Stomach (tissue), 9 donors: Measurements from ENCODE around the gene BAHD1. TPM values are rescaled to one million over a fixed set of nuclear protein-coding genes. Genes with fewer than 3 reads are reported as not detected.

Experiments
- DNase-seq, 2 donors: peaks; one replicate each; pipeline versions ENCODE4 v3.0.0 to v3.0.0-alpha.2; 2013 to 2019
- H3K27ac ChIP-seq, 5 donors: fragments of 200-600 bp in 4 of 5; sonication (generic) in 4 of 5; one replicate each; pipeline ENCODE4 v1.5.1; 2013 to 2019; ENCODE audit warnings: mild to moderate bottlenecking in 1 of 5, moderate library complexity in 1 of 5
- H3K27me3 ChIP-seq, 3 donors: fragments of 200-600 bp; sonication (generic); one replicate each; pipeline ENCODE4 v1.5.1; 2017 to 2019; ENCODE audit warnings: mixed run types in 1 of 3
- H3K36me3 ChIP-seq, 4 donors: fragments of 200-600 bp; sonication (generic); 1 replicate in 3 of 4; 2 replicates in 1 of 4; pipeline ENCODE4 v1.5.1; 2016 to 2019
- H3K4me1 ChIP-seq, 4 donors: fragments of 200-600 bp; sonication (generic); one replicate each; pipeline ENCODE4 v1.5.1; 2016 to 2019
- H3K4me3 ChIP-seq, 4 donors: fragments of 200-600 bp; sonication (generic) in 3 of 4; one replicate each; pipeline ENCODE4 v1.5.1; 2016 to 2019; ENCODE audit warnings: mild to moderate bottlenecking in 1 of 4
- H3K9me3 ChIP-seq, 4 donors: fragments of 200-600 bp; sonication (generic); one replicate each; pipeline ENCODE4 v1.5.1; 2016 to 2019
- EP300 ChIP-seq: sonication (generic); formaldehyde crosslinking; IDR thresholded peaks from one replicate; pipeline ENCODE4 v1.6.1; 2017; ENCODE audit warnings: antibody characterized with exemption
- POLR2A ChIP-seq, 4 donors: fragments of 450-650 bp; IDR thresholded peaks; one replicate each; pipeline ENCODE4 v1.6.1; 2016; ENCODE audit warnings: antibody characterized with exemption in 4 of 4, control low read depth in 2 of 4, mild to moderate bottlenecking in 1 of 4, moderate library complexity in 1 of 4
- POLR2AphosphoS5 ChIP-seq, 3 donors: sonication (generic); formaldehyde crosslinking; IDR thresholded peaks; one replicate each; pipeline ENCODE4 v1.6.1; 2016; ENCODE audit warnings: antibody characterized with exemption in 3 of 3
- WGBS, 5 donors: extraction: QIAGEN DNeasy Blood & Tissue Kit in 3 of 5; methylation state at CpG; one replicate each; pipeline versions ENCODE4 v1.1.5 to v1.1.7; 2013 to 2018; 5-methylcytosine and 5-hydroxymethylcytosine counted together
- intact Hi-C: fragments of 100-400 bp; cut with DNase I; formaldehyde crosslinking; loops from one replicate; pipeline ENCODE4 v1.15.1; 2023; ENCODE audit warnings: low total_unique reads
- polyA plus RNA-seq, 3 donors: library from polyadenylated mRNA; stranded (reverse); fragments of 200-250 nt; gene quantifications; one replicate each; pipeline ENCODE4 v1.2.3, GENCODE V29; 2013
- total RNA-seq, 5 donors: library from RNA; depleted of rRNA; stranded (reverse); fragments of >200 nt; gene quantifications; one replicate each; pipeline versions ENCODE4 v1.1.0 to v1.2.3, GENCODE V29; 2014 to 2016
- TF ChIP-seq, protein P1 (sequence below), 7 experiments: fragments of 450-650 bp in 4 of 7; fragments of 200-600 bp in 3 of 7; sonication (generic) in 3 of 7; IDR thresholded peaks; one replicate each; pipeline ENCODE4 v1.5.1; 2016 to 2019; ENCODE audit warnings: antibody characterized with exemption in 7 of 7, control low read depth in 2 of 7, mild to moderate bottlenecking in 1 of 7
- donor health status: healthy with polysubstance abuse.
- donor health status: Bipolar disorder and iron deficiency.
- donor health status: healthy.

Gene BAHD1
- total and polyA plus RNA-seq, 8 donors = 5.3 to 35.9 (median 9.9) TPM

DNA sequence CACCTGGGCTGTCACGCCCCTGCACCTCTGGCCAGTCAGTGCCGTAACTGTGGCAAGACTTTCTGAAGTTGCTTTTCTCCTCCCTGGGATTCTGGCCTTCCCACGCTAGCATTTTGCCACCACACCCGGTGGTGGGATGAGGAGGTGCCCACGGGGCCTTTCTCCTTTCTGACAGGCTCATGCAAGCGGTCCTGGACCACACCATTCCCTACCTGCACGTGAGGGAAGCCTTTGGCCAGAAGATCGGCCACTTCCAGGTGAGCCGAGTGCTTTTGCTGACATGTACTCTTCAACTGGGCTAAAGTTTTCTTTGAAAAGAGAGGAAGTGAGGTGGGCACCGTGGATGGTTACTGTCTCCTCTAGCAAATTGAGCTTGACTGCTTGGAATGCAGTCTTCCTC, 25.5 kb upstream of the BAHD1 start:
- Histone ChIP-seq H3K27ac (no peak overlapping the region), H3K4me3 (no peak overlapping the region), H3K27me3 (no peaks in the 10 kb centered on the region), H3K36me3 (peaks cover 47 to 90% (median 87%) of the 10 kb centered on the region in 4 donors), H3K4me1 (peaks cover 3 to 18% (median 15%) of the 10 kb centered on the region in 4 donors), H3K9me3 (no peaks in the 10 kb centered on the region)
- intact Hi-C loops = loop anchor here (10.0 kb wide), 1 partner anchor 50 kb away; no protein-coding TSS in a partner anchor
- WGBS, 5 donors = 89 to 94% (median 91%) methylated on average over 10 of the region's 10 CpGs
- no peak for TF ChIP-seq POLR2AphosphoS5 (IDR thresholded peaks at IDR 0.05)
- TF ChIP-seq, protein P1, sequence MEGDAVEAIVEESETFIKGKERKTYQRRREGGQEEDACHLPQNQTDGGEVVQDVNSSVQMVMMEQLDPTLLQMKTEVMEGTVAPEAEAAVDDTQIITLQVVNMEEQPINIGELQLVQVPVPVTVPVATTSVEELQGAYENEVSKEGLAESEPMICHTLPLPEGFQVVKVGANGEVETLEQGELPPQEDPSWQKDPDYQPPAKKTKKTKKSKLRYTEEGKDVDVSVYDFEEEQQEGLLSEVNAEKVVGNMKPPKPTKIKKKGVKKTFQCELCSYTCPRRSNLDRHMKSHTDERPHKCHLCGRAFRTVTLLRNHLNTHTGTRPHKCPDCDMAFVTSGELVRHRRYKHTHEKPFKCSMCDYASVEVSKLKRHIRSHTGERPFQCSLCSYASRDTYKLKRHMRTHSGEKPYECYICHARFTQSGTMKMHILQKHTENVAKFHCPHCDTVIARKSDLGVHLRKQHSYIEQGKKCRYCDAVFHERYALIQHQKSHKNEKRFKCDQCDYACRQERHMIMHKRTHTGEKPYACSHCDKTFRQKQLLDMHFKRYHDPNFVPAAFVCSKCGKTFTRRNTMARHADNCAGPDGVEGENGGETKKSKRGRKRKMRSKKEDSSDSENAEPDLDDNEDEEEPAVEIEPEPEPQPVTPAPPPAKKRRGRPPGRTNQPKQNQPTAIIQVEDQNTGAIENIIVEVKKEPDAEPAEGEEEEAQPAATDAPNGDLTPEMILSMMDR (IDR thresholded peaks at IDR 0.05) = no peak
- DNase-seq = no peak

DNA sequence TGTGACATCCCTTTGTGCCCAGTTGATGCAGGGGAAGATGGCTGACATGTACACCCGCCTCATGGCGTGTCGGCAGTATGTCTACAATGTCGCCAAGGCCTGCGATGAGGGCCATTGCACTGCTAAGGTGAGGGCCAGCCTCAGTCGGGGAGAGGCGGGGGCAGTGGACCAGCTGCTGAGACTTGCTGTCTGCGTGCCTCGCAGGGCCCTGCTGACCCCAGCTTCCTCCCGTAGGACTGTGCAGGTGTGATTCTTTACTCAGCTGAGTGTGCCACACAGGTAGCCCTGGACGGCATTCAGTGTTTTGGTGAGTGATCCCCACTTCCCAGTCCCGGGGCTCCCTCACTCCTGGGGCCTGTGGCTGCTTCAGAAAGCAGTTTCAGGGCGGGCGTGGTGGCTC, 24.7 kb upstream of the BAHD1 start:
- TF ChIP-seq, protein P1 (IDR thresholded peaks at IDR 0.05) = no peak
- no peak for TF ChIP-seq EP300
- TF ChIP-seq POLR2AphosphoS5 (IDR thresholded peaks at IDR 0.05) = no peak
- no peak for TF ChIP-seq POLR2A (IDR thresholded peaks at IDR 0.05)
- H3K27ac ChIP-seq = no peak overlapping the region
- H3K4me3 ChIP-seq = no peak overlapping the region
- no peaks in the 10 kb centered on the region for H3K27me3 ChIP-seq
- WGBS, 5 donors = 86 to 97% (median 94%) methylated on average over 11 to 14 of the region's 14 CpGs
- peaks cover 38 to 82% (median 79%) of the 10 kb centered on the region in 4 donors for H3K36me3 ChIP-seq
- DNase-seq = no peak
- H3K4me1 ChIP-seq = peaks cover 11 to 27% (median 24%) of the 10 kb centered on the region in 4 donors
- no peaks in the 10 kb centered on the region for H3K9me3 ChIP-seq
- intact Hi-C loops = loop anchor here (10.0 kb wide), 1 partner anchor 51 kb away; no protein-coding TSS in a partner anchor

DNA sequence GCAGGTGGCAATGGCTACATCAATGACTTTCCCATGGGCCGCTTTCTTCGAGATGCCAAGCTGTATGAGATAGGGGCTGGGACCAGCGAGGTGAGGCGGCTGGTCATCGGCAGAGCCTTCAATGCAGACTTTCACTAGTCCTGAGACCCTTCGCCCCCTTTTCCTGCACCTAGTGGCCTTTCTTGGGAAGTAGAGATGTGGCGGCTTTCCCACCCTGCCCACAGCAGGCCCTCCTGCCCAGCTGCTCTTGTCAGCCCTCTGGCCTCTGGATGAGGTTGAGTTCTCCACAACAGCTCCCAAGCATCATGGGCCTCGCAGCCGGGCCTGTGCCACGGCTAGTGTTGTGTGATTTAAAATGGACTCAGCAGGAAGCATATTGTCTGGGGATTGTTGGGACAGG, 22.6 kb upstream of the BAHD1 start:
- H3K36me3 ChIP-seq = peaks cover 31 to 61% (median 58%) of the 10 kb centered on the region in 4 donors
- peaks cover 20 to 28% (median 25%) of the 10 kb centered on the region in 4 donors for H3K4me1 ChIP-seq
- no peaks in the 10 kb centered on the region for H3K9me3 ChIP-seq
- TF ChIP-seq, protein P1 (IDR thresholded peaks at IDR 0.05) = no peak
- intact Hi-C loops = loop anchor here (10.0 kb wide), 1 partner anchor 53 kb away; no protein-coding TSS in a partner anchor
- no peak overlapping the region for H3K4me3 ChIP-seq
- WGBS, 5 donors = 92 to 97% (median 94%) methylated on average over 10 of the region's 10 CpGs
- no peak overlapping the region for H3K27ac ChIP-seq
- H3K27me3 ChIP-seq = no peaks in the 10 kb centered on the region
- DNase-seq = no peak

DNA sequence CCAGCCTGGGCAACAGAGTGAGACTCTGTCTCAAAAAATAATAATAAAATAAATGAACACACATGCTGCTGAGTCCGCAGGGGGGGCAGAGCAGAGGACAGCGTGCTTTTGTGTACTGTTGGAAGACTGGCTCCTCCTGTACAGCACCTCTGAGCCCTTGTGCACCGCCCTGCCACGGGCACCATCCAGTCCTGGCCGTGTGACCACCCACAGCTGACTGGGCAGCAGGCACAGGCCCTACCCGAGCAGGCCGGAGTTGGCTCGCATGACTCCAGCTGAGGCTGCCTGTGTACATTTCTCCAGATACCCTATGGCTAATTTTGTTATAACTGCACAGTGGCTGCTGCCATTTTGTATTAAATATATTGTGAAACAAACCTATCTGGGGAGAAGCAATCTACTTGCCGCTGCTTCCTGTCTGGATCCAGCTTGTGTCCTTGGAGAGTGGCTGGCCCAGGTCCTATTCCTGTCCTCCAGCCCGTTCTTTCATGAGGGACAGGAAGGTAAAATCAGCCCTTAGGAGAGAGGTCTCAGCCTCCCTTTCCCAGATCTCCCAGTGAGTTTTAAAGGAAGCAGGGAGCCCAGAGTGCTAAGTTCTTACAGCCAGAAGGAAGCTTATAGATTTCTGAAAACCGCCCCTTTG, 20.6 kb upstream of the BAHD1 start:
- WGBS, 5 donors = 29 to 50% (median 45%) methylated on average over 11 of the region's 11 CpGs
- H3K27ac ChIP-seq = peak overlapping the region; percentile 54 to 70 (median 63)
- H3K9me3 ChIP-seq = no peaks in the 10 kb centered on the region
- no peaks in the 10 kb centered on the region for H3K27me3 ChIP-seq
- intact Hi-C loops = loop anchor here (5.0 kb wide), 1 partner anchor 138 kb away; the partner anchor contains the start of gene ANKRD63
- H3K4me1 ChIP-seq = peaks cover 20 to 28% (median 25%) of the 10 kb centered on the region in 4 donors
- peaks cover 15 to 41% (median 38%) of the 10 kb centered on the region in 4 donors for H3K36me3 ChIP-seq
- peak in 1 of 2 donors; percentile 63 for DNase-seq
- no peak overlapping the region for H3K4me3 ChIP-seq
- TF ChIP-seq POLR2AphosphoS5 (IDR thresholded peaks at IDR 0.05) (no peak), POLR2A (IDR thresholded peaks at IDR 0.05) (no peak), EP300 (no peak)

DNA sequence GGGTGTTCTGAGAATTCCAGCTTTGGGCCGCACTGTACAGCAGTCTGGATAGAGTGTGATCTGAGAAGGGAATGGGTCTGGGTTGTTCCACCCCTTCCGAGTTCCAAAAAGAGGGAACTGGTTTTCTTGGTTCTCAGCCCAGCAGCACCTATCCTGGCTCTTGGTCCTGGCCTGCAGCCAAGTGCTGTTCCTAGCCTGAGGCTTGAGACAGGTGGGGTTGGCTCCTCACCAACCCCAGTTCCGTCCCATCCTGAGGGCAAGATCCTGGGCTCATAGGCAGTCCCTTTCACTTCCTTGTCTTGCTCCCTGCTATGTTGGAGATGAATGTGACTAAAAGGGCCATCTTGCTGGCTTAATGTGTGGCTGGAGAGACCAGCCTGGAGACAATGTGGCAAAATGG, 20.0 kb upstream of the BAHD1 start:
- peak overlapping the region; percentile 16 to 70 (median 59) for H3K27ac ChIP-seq
- intact Hi-C loops = loop anchor here (5.0 kb wide), 1 partner anchor 138 kb away; the partner anchor contains the start of gene ANKRD63
- TF ChIP-seq, protein P1 (IDR thresholded peaks at IDR 0.05) = peak in 1 of 7 experiments; percentile 7
- TF ChIP-seq POLR2A (IDR thresholded peaks at IDR 0.05) (no peak), EP300 (no peak), POLR2AphosphoS5 (IDR thresholded peaks at IDR 0.05) (peak in 2 of 3 donors; percentile 52 to 56)
- WGBS, 5 donors = 15 to 33% (median 28%) methylated on average over 2 to 3 of the region's 3 CpGs
- H3K36me3 ChIP-seq = peaks cover 9 to 35% (median 32%) of the 10 kb centered on the region in 4 donors
- no peaks in the 10 kb centered on the region for H3K9me3 ChIP-seq
- peaks cover 20 to 28% (median 25%) of the 10 kb centered on the region in 4 donors for H3K4me1 ChIP-seq
- no peaks in the 10 kb centered on the region for H3K27me3 ChIP-seq
- H3K4me3 ChIP-seq = no peak overlapping the region
- peak; percentile 57 to 93 for DNase-seq
